DND-41 (cell line): ENCODE results near the gene DUSP1.
"Not testable (repeated sequence)": the region's sequence is repeated elsewhere in the genome, so short reads cannot be mapped to it uniquely, and the experiment has no call there.

Experiments
- ATAC-seq: fragments of 200-7000 bp; cut with Tn5 transposase; 3 replicates; pipeline ENCODE4 v1.9.1; 2021; ENCODE audit warnings: low read depth; ENCODE audit not compliant: insufficient read depth
- DNase-seq: peaks from one replicate; pipeline ENCODE4 v3.0.0-alpha.2; 2020
- H2AFZ ChIP-seq: 2 replicates; pipeline ENCODE4 v1.6.0; 2012; ENCODE audit warnings: low read depth, low read length
- H3K27ac ChIP-seq: 2 replicates; pipeline ENCODE4 v1.5.1; 2012; ENCODE audit warnings: low read length, inconsistent platforms
- H3K27me3 ChIP-seq: fragments of 200-600 bp; sonication (generic); 2 replicates; pipeline ENCODE4 v1.6.0; 2012; ENCODE audit warnings: low read length, mild to moderate bottlenecking, inconsistent platforms; ENCODE audit not compliant: insufficient read depth, poor library complexity
- H3K36me3 ChIP-seq: 2 replicates; pipeline ENCODE4 v1.5.1; 2012; ENCODE audit warnings: low read length, inconsistent platforms; ENCODE audit not compliant: insufficient read depth
- H3K4me1 ChIP-seq: 2 replicates; pipeline ENCODE4 v1.5.1; 2012; ENCODE audit warnings: mild to moderate bottlenecking, low read length; ENCODE audit not compliant: insufficient read depth
- H3K4me2 ChIP-seq: 2 replicates; pipeline ENCODE4 v1.6.0; 2012; ENCODE audit warnings: mild to moderate bottlenecking, moderate library complexity, low read length, inconsistent platforms; ENCODE audit not compliant: insufficient read depth
- H3K4me3 ChIP-seq, 2 experiments: fragments of 200-600 bp in 1 of 2; shearing (Covaris generic) in 1 of 2; 2 replicates each; pipeline ENCODE4 v1.5.1; 2012 to 2016; ENCODE audit warnings: inconsistent platforms in 2 of 2, low read length in 2 of 2, mild to moderate bottlenecking in 2 of 2, low read depth in 1 of 2, moderate library complexity in 1 of 2
- H3K79me2 ChIP-seq: 2 replicates; pipeline ENCODE4 v1.6.0; 2012; ENCODE audit warnings: low read length, inconsistent platforms; ENCODE audit not compliant: insufficient read depth
- H3K9ac ChIP-seq: 2 replicates; pipeline ENCODE4 v1.6.0; 2012; ENCODE audit warnings: low read depth, mild to moderate bottlenecking, inconsistent platforms, low read length, moderate library complexity
- H3K9me3 ChIP-seq: 2 replicates; pipeline ENCODE4 v1.5.1; 2012; ENCODE audit warnings: low read length, moderate library complexity, mild to moderate bottlenecking, inconsistent platforms; ENCODE audit not compliant: insufficient read depth, severe bottlenecking
- H4K20me1 ChIP-seq: 2 replicates; pipeline ENCODE4 v1.6.0; 2012; ENCODE audit warnings: low read length; ENCODE audit not compliant: insufficient read depth
- CTCF ChIP-seq: IDR thresholded peaks from 2 replicates; pipeline ENCODE4 v1.5.1; 2012; ENCODE audit warnings: borderline replicate concordance, low read length, moderate library complexity, mild to moderate bottlenecking; ENCODE audit not compliant: poor library complexity, severe bottlenecking; ENCODE audit errors: extremely low read depth
- EZH2 ChIP-seq: IDR thresholded peaks from 3 replicates; pipeline ENCODE4 v1.6.1; 2012; ENCODE audit warnings: borderline replicate concordance, low read depth, mild to moderate bottlenecking, moderate library complexity, low read length, inconsistent platforms; ENCODE audit not compliant: severe bottlenecking

The DUSP1 gene

GRCh38 chr5:172818081-172818480 lies 47.1 kb upstream of the DUSP1 start:
- Histone ChIP-seq H2AFZ (no peak overlapping the region), H3K27me3 (peaks cover 4% of the 10 kb centered on the region), H3K4me3 (no peak overlapping the region), H3K36me3 (no peaks in the 10 kb centered on the region), H4K20me1 (no peaks in the 10 kb centered on the region), H3K4me2 (no peak overlapping the region), H3K4me1 (no peaks in the 10 kb centered on the region), H3K27ac (no peak overlapping the region), H3K79me2 (no peaks in the 10 kb centered on the region), H3K9me3 (no peaks in the 10 kb centered on the region), H3K9ac (no peak overlapping the region)
- DNase-seq, result no peak
- no peak for ATAC-seq
- TF ChIP-seq CTCF (no peak), EZH2 (no peak)

DNA sequence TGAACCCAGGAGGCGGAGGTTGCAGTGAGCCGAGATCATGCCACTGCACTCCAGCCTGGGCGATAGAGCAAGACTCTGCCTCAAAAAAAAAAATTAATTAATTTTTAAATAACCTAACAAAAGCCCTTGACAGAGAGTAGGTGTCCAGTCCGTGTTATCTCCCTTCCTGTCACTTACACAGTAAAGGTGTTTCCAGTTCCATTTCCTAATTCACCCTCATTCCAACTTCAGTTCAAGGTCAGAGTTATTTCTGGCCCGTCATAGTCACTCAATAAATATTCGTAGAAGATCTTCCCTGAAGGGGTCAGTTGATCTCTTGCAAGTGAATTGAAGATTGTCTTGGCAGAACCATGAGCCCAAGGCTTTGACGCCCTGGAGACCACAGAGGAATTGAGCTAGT lies 46.7 kb upstream of the DUSP1 start:
- no peak overlapping the region for H3K9ac ChIP-seq
- no peak overlapping the region for H3K4me3 ChIP-seq
- TF ChIP-seq CTCF, result no peak
- no peak for TF ChIP-seq EZH2
- H3K27ac ChIP-seq, result no peak overlapping the region
- H3K27me3 ChIP-seq, result peaks cover 4% of the 10 kb centered on the region
- DNase-seq (no peak), ATAC-seq (no peak)
- no peaks in the 10 kb centered on the region for H3K9me3 ChIP-seq
- no peaks in the 10 kb centered on the region for H3K79me2 ChIP-seq
- no peaks in the 10 kb centered on the region for H3K4me1 ChIP-seq
- no peak overlapping the region for H2AFZ ChIP-seq
- H3K36me3 ChIP-seq, result no peaks in the 10 kb centered on the region
- H4K20me1 ChIP-seq, result no peaks in the 10 kb centered on the region
- no peak overlapping the region for H3K4me2 ChIP-seq

- H3K9me3 ChIP-seq, result no peaks in the 10 kb centered on the region
- no peak overlapping the region for H3K4me2 ChIP-seq
- H3K79me2 ChIP-seq, result no peaks in the 10 kb centered on the region
- TF ChIP-seq CTCF, result no peak
- peaks cover 4% of the 10 kb centered on the region for H3K27me3 ChIP-seq
- no peaks in the 10 kb centered on the region for H3K4me1 ChIP-seq
- DNase-seq, result no peak
- H4K20me1 ChIP-seq, result no peaks in the 10 kb centered on the region
- ATAC-seq, result no peak
- no peak overlapping the region for H3K4me3 ChIP-seq
- H3K9ac ChIP-seq, result no peak overlapping the region
- H3K36me3 ChIP-seq, result no peaks in the 10 kb centered on the region
- H2AFZ ChIP-seq, result no peak overlapping the region
- H3K27ac ChIP-seq, result no peak overlapping the region
Measured at GRCh38 chr5:172816925-172817562, 46.0 kb upstream of the DUSP1 start.

- H3K9me3 ChIP-seq, result no peaks in the 10 kb centered on the region
- no peak overlapping the region for H3K27ac ChIP-seq
- H3K79me2 ChIP-seq, result no peaks in the 10 kb centered on the region
- DNase-seq, result no peak
- no peak overlapping the region for H3K4me3 ChIP-seq
- H2AFZ ChIP-seq, result no peak overlapping the region
- H3K27me3 ChIP-seq, result peaks cover 4% of the 10 kb centered on the region
- H3K9ac ChIP-seq, result no peak overlapping the region
- H3K4me2 ChIP-seq, result no peak overlapping the region
- H3K4me1 ChIP-seq, result no peaks in the 10 kb centered on the region
- ATAC-seq, result no peak
- no peaks in the 10 kb centered on the region for H4K20me1 ChIP-seq
- TF ChIP-seq CTCF, result no peak
- TF ChIP-seq EZH2, result no peak
- no peaks in the 10 kb centered on the region for H3K36me3 ChIP-seq
Measured at GRCh38 chr5:172815631-172816030, 44.6 kb upstream of the DUSP1 start.

DNA sequence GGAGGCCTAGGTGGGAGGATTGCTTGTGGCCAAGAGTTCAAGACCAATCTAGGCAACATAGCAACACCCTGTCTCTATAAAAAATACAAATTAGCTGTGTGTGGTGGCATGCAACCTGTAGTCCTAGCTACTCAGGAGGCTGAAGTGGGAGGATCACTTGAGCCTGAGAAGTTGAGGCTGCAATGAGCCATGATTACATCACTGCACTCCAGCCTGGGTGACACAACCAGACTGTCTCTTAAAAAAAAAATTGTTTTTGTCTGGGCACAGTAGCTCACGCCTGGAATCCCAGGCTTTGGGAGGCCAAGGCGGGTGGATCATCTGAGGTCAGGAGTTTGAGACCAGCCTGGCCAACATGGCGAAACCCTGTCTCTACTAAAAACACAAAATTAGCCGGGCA lies 40.0 kb upstream of the DUSP1 start:
- not testable (repeated sequence) for H3K27ac ChIP-seq, H4K20me1 ChIP-seq, DNase-seq, H3K36me3 ChIP-seq, H3K4me1 ChIP-seq, ATAC-seq, H3K27me3 ChIP-seq, H3K9me3 ChIP-seq, H3K9ac ChIP-seq, H3K4me3 ChIP-seq, H3K79me2 ChIP-seq, H2AFZ ChIP-seq, H3K4me2 ChIP-seq
